Right lobe of liver (tissue), 6 donors: ENCODE results near the gene PRR7. TPM values are rescaled to one million over a fixed set of nuclear protein-coding genes. Genes with fewer than 3 reads are reported as not detected.

Experiments used
- ATAC-seq, 4 donors: fragments of 200-7000 bp; cut with Tn5 transposase; one replicate each; pipeline ENCODE4 v1.9.1; 2020; ENCODE audit warnings: mild to moderate bottlenecking in 4 of 4, moderate library complexity in 4 of 4
- DNase-seq, 3 donors: peaks; one replicate each; pipeline ENCODE4 v3.0.0-alpha.2; 2020
- H3K27ac ChIP-seq, 3 donors: fragments of 200-600 bp; one replicate each; pipeline ENCODE4 v1.8.0; 2022
- H3K27me3 ChIP-seq, 2 donors: fragments of 200-600 bp; one replicate each; pipeline ENCODE4 v1.8.0; 2022
- H3K36me3 ChIP-seq, 4 donors: fragments of 200-600 bp; sonication (generic) in 1 of 4; one replicate each; pipeline versions ENCODE4 v1.5.1 to v1.8.0; 2017 to 2022; ENCODE audit warnings: control low read depth in 1 of 4
- H3K4me1 ChIP-seq, 4 donors: fragments of 200-600 bp; sonication (generic) in 1 of 4; one replicate each; pipeline versions ENCODE4 v1.5.1 to v1.8.0; 2017 to 2022; ENCODE audit warnings: control low read depth in 1 of 4
- H3K4me3 ChIP-seq, 3 donors: fragments of 200-600 bp; one replicate each; pipeline ENCODE4 v1.8.0; 2022
- H3K9me3 ChIP-seq, 4 donors: fragments of 200-600 bp; sonication (generic) in 1 of 4; one replicate each; pipeline versions ENCODE4 v1.5.1 to v1.8.0; 2017 to 2022; ENCODE audit warnings: control low read depth in 1 of 4
- POLR2A ChIP-seq: fragments of 450-650 bp; IDR thresholded peaks from one replicate; pipeline ENCODE4 v1.6.1; 2017; ENCODE audit warnings: antibody characterized with exemption, mild to moderate bottlenecking
- WGBS: methylation state at CpG from one replicate; pipeline ENCODE4 v1.1.6; 2018; ENCODE audit warnings: low coverage, low lambda C conversion rate; ENCODE audit not compliant: insufficient coverage; ENCODE audit errors: missing lambda C conversion rate; 5-methylcytosine and 5-hydroxymethylcytosine counted together
- intact Hi-C, 2 donors: fragments of 100-400 bp; cut with DNase I; formaldehyde crosslinking; loops; one replicate each; pipeline versions ENCODE4 v1.11.2 to v1.14.1; 2022
- total RNA-seq, 6 experiments: library from RNA; depleted of rRNA in 2 of 6; stranded (reverse); fragments of >200 nt in 2 of 6; fragmentation: NEBNext Ultra II Directional in 3 of 6; extraction: Animal tissue kit (Norgen Biotek cat#: 25700) in 3 of 6; gene quantifications; one replicate each; pipeline versions ENCODE4 v1.1.0 to v1.2.4, GENCODE V29; 2016 to 2023
- TF ChIP-seq, protein P1 (sequence below), 4 donors: fragments of 200-600 bp in 3 of 4; fragments of 450-650 bp in 1 of 4; IDR thresholded peaks; one replicate each; pipeline versions ENCODE4 v1.5.1 to v1.8.0; 2016 to 2022; ENCODE audit warnings: antibody characterized with exemption in 4 of 4, mild to moderate bottlenecking in 2 of 4
- donor health status: DM: no; HTN: yes; CAD: no.
- donor health status: DM: no; HTN: no; CAD: no.
- donor health status: DM: no; HTN: no; CAD: no.
- donor health status: DM: no; HTN: yes; CAD: no.
- donor health status: DM: no; HTN: yes; CAD: no.

PRR7 gene
- total RNA-seq, 6 experiments from 2014 or later, result 0.15 to 13.0 (median 1.9) TPM

DNA sequence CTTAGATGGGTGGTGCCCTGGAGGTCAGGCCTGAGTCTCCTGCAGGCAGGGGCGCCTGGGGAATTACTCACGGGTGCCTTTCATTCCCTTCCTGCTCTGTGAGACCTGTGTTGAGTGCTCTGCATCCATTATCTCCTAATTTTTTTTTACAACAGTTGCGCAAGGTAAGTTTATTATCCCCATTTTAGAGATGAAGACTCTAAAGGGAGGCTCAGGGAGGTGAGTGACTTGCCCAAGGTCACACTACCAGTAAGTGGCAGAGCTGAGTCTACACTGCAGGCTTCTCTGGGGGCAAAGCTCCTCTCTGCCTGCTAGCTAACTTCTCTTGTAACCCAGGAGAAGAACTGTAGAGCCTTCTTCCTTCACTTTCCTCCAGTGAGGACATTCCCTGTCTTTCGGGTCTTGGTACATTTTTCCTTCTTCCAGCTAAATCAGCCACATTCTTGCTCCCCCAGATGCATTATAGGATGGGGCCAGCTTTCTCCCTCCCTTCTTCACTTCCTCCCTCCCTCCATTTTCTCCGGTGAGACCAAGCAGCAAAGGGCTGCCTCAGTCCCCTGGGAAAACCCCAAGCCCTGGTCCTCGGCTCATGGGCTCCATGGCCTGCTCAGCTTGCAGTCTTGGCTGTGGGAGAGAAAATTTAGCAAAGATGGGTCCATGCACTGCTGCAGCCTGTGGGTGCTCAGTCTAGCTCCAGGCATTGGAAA, 1.8 kb downstream of the PRR7 start:
- 78% methylated on average over 5 of the region's 6 CpGs for WGBS
- no peak overlapping the region for H3K27ac ChIP-seq
- no peak for ATAC-seq
- H3K4me3 ChIP-seq, result no peak overlapping the region
- no peaks in the 10 kb centered on the region for H3K27me3 ChIP-seq
- no peak for TF ChIP-seq POLR2A
- TF ChIP-seq, protein P1, sequence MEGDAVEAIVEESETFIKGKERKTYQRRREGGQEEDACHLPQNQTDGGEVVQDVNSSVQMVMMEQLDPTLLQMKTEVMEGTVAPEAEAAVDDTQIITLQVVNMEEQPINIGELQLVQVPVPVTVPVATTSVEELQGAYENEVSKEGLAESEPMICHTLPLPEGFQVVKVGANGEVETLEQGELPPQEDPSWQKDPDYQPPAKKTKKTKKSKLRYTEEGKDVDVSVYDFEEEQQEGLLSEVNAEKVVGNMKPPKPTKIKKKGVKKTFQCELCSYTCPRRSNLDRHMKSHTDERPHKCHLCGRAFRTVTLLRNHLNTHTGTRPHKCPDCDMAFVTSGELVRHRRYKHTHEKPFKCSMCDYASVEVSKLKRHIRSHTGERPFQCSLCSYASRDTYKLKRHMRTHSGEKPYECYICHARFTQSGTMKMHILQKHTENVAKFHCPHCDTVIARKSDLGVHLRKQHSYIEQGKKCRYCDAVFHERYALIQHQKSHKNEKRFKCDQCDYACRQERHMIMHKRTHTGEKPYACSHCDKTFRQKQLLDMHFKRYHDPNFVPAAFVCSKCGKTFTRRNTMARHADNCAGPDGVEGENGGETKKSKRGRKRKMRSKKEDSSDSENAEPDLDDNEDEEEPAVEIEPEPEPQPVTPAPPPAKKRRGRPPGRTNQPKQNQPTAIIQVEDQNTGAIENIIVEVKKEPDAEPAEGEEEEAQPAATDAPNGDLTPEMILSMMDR (IDR thresholded peaks at IDR 0.05), result no peak
- no peaks in the 10 kb centered on the region for H3K9me3 ChIP-seq
- peaks cover 0 to 18% (median 1%) of the 10 kb centered on the region in 4 donors for H3K4me1 ChIP-seq
- no peak for DNase-seq
- intact Hi-C loops, result no loop called here
- no peaks in the 10 kb centered on the region for H3K36me3 ChIP-seq

- Histone ChIP-seq H3K9me3 (no peaks in the 10 kb centered on the region), H3K27me3 (no peaks in the 10 kb centered on the region), H3K36me3 (no peaks in the 10 kb centered on the region), H3K27ac (no peak overlapping the region), H3K4me3 (no peak overlapping the region), H3K4me1 (peaks cover 0 to 24% (median 4%) of the 10 kb centered on the region in 4 donors)
- 95% methylated on average over 3 of the region's 18 CpGs for WGBS
- no peak for TF ChIP-seq POLR2A
- TF ChIP-seq, protein P1 (IDR thresholded peaks at IDR 0.05), result no peak
- intact Hi-C loops, result loop anchor here (5.0 to 10.0 kb wide), 3 partner anchors 52 to 135 kb away; partner anchors contain the start of gene MXD3 (in 1 of the 2)
- no peak for DNase-seq
- ATAC-seq, result no peak
Measured at GRCh38 chr5:177449140-177450061, 2.8 kb downstream of the PRR7 start.

- intact Hi-C loops, result loop anchor here (5.0 to 10.0 kb wide), 3 partner anchors 54 to 136 kb away; partner anchors contain the start of gene MXD3 (in 1 of the 2)
- WGBS, result 93% methylated on average over 2 of the region's 10 CpGs
- Histone ChIP-seq H3K27me3 (no peaks in the 10 kb centered on the region), H3K36me3 (no peaks in the 10 kb centered on the region), H3K27ac (no peak overlapping the region), H3K9me3 (no peaks in the 10 kb centered on the region), H3K4me1 (peaks cover 0 to 24% (median 4%) of the 10 kb centered on the region in 4 donors), H3K4me3 (no peak overlapping the region)
- ATAC-seq (no peak), DNase-seq (no peak)
- TF ChIP-seq POLR2A, result no peak
- TF ChIP-seq, protein P1 (IDR thresholded peaks at IDR 0.05), result no peak
Measured at GRCh38 chr5:177450667-177451424, 4.2 kb downstream of the PRR7 start.
